Erythroblast (primary cell): ENCODE results near the gene ADAT3.

ENCODE experiments used
- GATA1 ChIP-seq: IDR thresholded peaks from 2 replicates; pipeline ENCODE4 v1.6.1; 2011; ENCODE audit warnings: low read depth, mild to moderate bottlenecking, control low read depth, low read length, moderate library complexity
- POLR2A ChIP-seq: IDR thresholded peaks from 2 replicates; pipeline ENCODE4 v1.6.1; 2011; ENCODE audit warnings: mild to moderate bottlenecking, low read length

DNA sequence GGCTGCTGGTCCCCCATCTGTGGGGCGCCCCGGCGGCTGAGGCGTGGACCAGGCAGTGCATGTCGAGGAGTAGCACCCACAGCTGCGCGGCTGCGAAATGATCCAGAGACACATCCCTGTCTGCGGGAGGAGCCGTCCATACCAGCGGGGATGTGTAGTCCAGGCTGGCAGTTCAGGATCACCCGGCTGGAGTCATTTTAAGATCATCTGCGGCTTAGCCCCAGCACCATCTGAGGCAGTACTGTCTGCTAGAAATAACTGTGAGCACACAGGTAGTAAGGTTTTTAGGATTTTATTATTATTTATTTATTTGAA, 3.1 kb downstream of the ADAT3 start:
- TF ChIP-seq POLR2A = no peak
- TF ChIP-seq GATA1 = no peak
